ENCODE measurements around the gene PPT2.

Gene PPT2

GRCh38 chr6:32113386-32114352, 40.3 kb upstream of the PPT2 start:
- Histone ChIP-seq H3K27me3 (ENCODE audit: control insufficient read depth in 1 of 2, insufficient read depth in 1 of 2, low read length in 2 of 2) (peaks cover 0 to 23% of the 10 kb centered on the region in 2 experiments), H3K4me1 (ENCODE audit: control insufficient read depth, insufficient read depth, low read depth, low read length) (peaks cover 7% of the 10 kb centered on the region), H2BK5ac (ENCODE audit: low read depth, low read length, poor library complexity, severe bottlenecking) (no peak overlapping the region), H4K8ac (ENCODE audit: low read length) (peak overlapping the region; percentile 72), H3K4me3 (ENCODE audit: insufficient read depth in 1 of 2, low read depth in 1 of 2, low read length in 2 of 2) (peak overlapping the region in 1 of 2 experiments; percentile 20), H3K4me2 (ENCODE audit: low read length, poor library complexity, severe bottlenecking) (no peak overlapping the region), H2BK15ac (ENCODE audit: low read depth, poor library complexity, severe bottlenecking) (peak overlapping the region; percentile 62), H3K79me1 (replicated peaks; ENCODE audit: low read length, poor library complexity, severe bottlenecking) (peaks cover 3% of the 10 kb centered on the region), H3K27ac (ENCODE audit: low read length, poor library complexity, severe bottlenecking) (no peak overlapping the region), H2AFZ (ENCODE audit: low read depth, low read length) (no peak overlapping the region), H2BK12ac (ENCODE audit: low read length in 2 of 2) (peak overlapping the region; percentile 29 to 96), H4K91ac (ENCODE audit: low read length) (peak overlapping the region; percentile 93), H3K14ac (ENCODE audit: low read length in 2 of 2) (peak overlapping the region in 1 of 2 experiments; percentile 87), H3K4ac (ENCODE audit: low read depth in 1 of 2, low read length in 2 of 2) (peak overlapping the region; percentile 68 to 87), H3K23ac (ENCODE audit: low read length in 2 of 2) (peak overlapping the region in 1 of 2 experiments; percentile 46), H3K9me3 (ENCODE audit: control insufficient read depth, low read length) (no peaks in the 10 kb centered on the region), H2BK120ac (ENCODE audit: low read depth, low read length) (peak overlapping the region; percentile 82), H2AK5ac (ENCODE audit: low read length, severe bottlenecking) (no peak overlapping the region), H3K9ac (ENCODE audit: low read length) (peak overlapping the region; percentile 88), H3K36me3 (ENCODE audit: control insufficient read depth in 1 of 2, insufficient read depth in 2 of 2, low read depth in 1 of 2, low read length in 2 of 2) (peaks cover 32 to 49% of the 10 kb centered on the region in 2 experiments), H3K18ac (ENCODE audit: low read depth in 1 of 2, low read length in 2 of 2) (peak overlapping the region; percentile 67 to 90)
- peak; percentile 99 for DNase-seq
- 80% methylated on average over 7 of the region's 9 CpGs for WGBS

DNA sequence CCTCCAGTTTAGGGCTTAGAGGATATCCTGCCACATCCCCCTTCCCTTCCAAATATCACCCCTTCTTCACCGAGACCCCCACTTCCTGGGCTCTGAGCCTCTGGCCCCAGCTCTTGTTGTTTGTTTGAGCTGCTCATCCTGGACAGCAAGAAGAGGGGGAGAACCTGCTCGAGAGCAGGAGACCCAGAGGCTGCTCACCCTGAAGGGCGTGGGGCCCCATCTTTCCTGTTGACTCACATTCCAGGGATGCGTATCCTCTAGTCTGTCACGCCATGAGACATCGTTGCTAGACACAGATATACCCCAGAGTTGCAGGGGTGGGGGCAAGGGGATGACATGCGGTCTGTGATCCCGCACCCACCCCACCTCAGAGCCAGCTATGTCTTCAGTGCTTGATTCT, 39.1 kb upstream of the PPT2 start:
- Histone ChIP-seq H3K27me3 (ENCODE audit: control insufficient read depth in 1 of 2, insufficient read depth in 1 of 2, low read length in 2 of 2) (peaks cover 0 to 11% of the 10 kb centered on the region in 2 experiments), H2BK120ac (ENCODE audit: low read depth, low read length) (peak overlapping the region; percentile 24), H3K9ac (ENCODE audit: low read length) (peak overlapping the region; percentile 88), H3K18ac (ENCODE audit: low read depth in 1 of 2, low read length in 2 of 2) (peak overlapping the region in 1 of 2 experiments; percentile 48), H3K23ac (ENCODE audit: low read length in 2 of 2) (no peak overlapping the region), H4K91ac (ENCODE audit: low read length) (no peak overlapping the region), H2BK15ac (ENCODE audit: low read depth, poor library complexity, severe bottlenecking) (no peak overlapping the region), H4K8ac (ENCODE audit: low read length) (peak overlapping the region; percentile 59), H2BK12ac (ENCODE audit: low read length in 2 of 2) (peak overlapping the region in 1 of 2 experiments; percentile 81), H3K4me1 (ENCODE audit: control insufficient read depth, insufficient read depth, low read depth, low read length) (peaks cover 7% of the 10 kb centered on the region), H2BK5ac (ENCODE audit: low read depth, low read length, poor library complexity, severe bottlenecking) (no peak overlapping the region), H3K4ac (ENCODE audit: low read depth in 1 of 2, low read length in 2 of 2) (peak overlapping the region; percentile 24 to 43), H3K14ac (ENCODE audit: low read length in 2 of 2) (no peak overlapping the region), H3K79me1 (replicated peaks; ENCODE audit: low read length, poor library complexity, severe bottlenecking) (peaks cover 3% of the 10 kb centered on the region), H3K27ac (ENCODE audit: low read length, poor library complexity, severe bottlenecking) (no peak overlapping the region), H2AK5ac (ENCODE audit: low read length, severe bottlenecking) (no peak overlapping the region), H3K36me3 (ENCODE audit: control insufficient read depth in 1 of 2, insufficient read depth in 2 of 2, low read depth in 1 of 2, low read length in 2 of 2) (peaks cover 41 to 53% of the 10 kb centered on the region in 2 experiments), H3K9me3 (ENCODE audit: control insufficient read depth, low read length) (no peaks in the 10 kb centered on the region), H3K4me2 (ENCODE audit: low read length, poor library complexity, severe bottlenecking) (no peak overlapping the region), H2AFZ (ENCODE audit: low read depth, low read length) (no peak overlapping the region), H3K4me3 (ENCODE audit: insufficient read depth in 1 of 2, low read depth in 1 of 2, low read length in 2 of 2) (no peak overlapping the region)
- 0% methylated on average over 6 of the region's 8 CpGs for WGBS
- peak; percentile 96 for DNase-seq

DNA sequence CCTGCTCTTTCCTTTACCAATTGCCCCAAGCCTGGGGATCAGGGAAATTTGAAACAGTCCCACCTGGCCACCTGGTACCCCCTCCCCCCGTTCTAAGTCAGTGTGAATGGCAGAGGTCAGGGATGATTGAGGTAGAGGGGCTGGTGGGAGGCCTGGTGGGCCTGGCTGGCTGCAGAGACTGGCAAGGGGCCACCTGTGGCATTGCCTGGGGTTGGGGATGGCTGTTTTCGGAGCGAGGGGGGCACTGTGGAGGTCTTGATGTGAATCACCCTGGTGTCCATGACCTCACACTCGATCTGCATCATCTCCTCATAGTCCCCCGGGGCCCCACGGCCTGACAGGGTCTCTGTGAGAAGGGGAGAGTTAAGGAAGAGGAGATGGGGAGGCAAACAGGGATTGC, 38.3 kb upstream of the PPT2 start:
- 59% methylated on average over 3 of the region's 6 CpGs for WGBS
- H3K4me1 ChIP-seq (ENCODE audit: control insufficient read depth, insufficient read depth, low read depth, low read length): peaks cover 7% of the 10 kb centered on the region
- peak overlapping the region; percentile 43 for H4K8ac ChIP-seq (ENCODE audit: low read length)
- peaks cover 44 to 56% of the 10 kb centered on the region in 2 experiments for H3K36me3 ChIP-seq (ENCODE audit: control insufficient read depth in 1 of 2, insufficient read depth in 2 of 2, low read depth in 1 of 2, low read length in 2 of 2)
- H3K23ac ChIP-seq (ENCODE audit: low read length in 2 of 2): no peak overlapping the region
- no peak overlapping the region for H2AFZ ChIP-seq (ENCODE audit: low read depth, low read length)
- peak overlapping the region; percentile 66 for H2BK120ac ChIP-seq (ENCODE audit: low read depth, low read length)
- peak overlapping the region in 1 of 2 experiments; percentile 18 for H3K14ac ChIP-seq (ENCODE audit: low read length in 2 of 2)
- H3K9ac ChIP-seq (ENCODE audit: low read length): peak overlapping the region; percentile 88
- DNase-seq: no peak
- no peak overlapping the region for H2AK5ac ChIP-seq (ENCODE audit: low read length, severe bottlenecking)
- peaks cover 0 to 3% of the 10 kb centered on the region in 2 experiments for H3K27me3 ChIP-seq (ENCODE audit: control insufficient read depth in 1 of 2, insufficient read depth in 1 of 2, low read length in 2 of 2)
- H3K18ac ChIP-seq (ENCODE audit: low read depth in 1 of 2, low read length in 2 of 2): peak overlapping the region in 1 of 2 experiments; percentile 31
- no peak overlapping the region for H3K4me3 ChIP-seq (ENCODE audit: insufficient read depth in 1 of 2, low read depth in 1 of 2, low read length in 2 of 2)
- peak overlapping the region; percentile 88 for H2BK15ac ChIP-seq (ENCODE audit: low read depth, poor library complexity, severe bottlenecking)
- no peak overlapping the region for H2BK5ac ChIP-seq (ENCODE audit: low read depth, low read length, poor library complexity, severe bottlenecking)
- H3K9me3 ChIP-seq (ENCODE audit: control insufficient read depth, low read length): no peaks in the 10 kb centered on the region
- H3K4ac ChIP-seq (ENCODE audit: low read depth in 1 of 2, low read length in 2 of 2): peak overlapping the region; percentile 9 to 45
- peaks cover 3% of the 10 kb centered on the region for H3K79me1 ChIP-seq (replicated peaks; ENCODE audit: low read length, poor library complexity, severe bottlenecking)
- H4K91ac ChIP-seq (ENCODE audit: low read length): peak overlapping the region; percentile 76
- no peak overlapping the region for H3K27ac ChIP-seq (ENCODE audit: low read length, poor library complexity, severe bottlenecking)
- no peak overlapping the region for H3K4me2 ChIP-seq (ENCODE audit: low read length, poor library complexity, severe bottlenecking)
- peak overlapping the region; percentile 89 to 93 for H2BK12ac ChIP-seq (ENCODE audit: low read length in 2 of 2)

DNA sequence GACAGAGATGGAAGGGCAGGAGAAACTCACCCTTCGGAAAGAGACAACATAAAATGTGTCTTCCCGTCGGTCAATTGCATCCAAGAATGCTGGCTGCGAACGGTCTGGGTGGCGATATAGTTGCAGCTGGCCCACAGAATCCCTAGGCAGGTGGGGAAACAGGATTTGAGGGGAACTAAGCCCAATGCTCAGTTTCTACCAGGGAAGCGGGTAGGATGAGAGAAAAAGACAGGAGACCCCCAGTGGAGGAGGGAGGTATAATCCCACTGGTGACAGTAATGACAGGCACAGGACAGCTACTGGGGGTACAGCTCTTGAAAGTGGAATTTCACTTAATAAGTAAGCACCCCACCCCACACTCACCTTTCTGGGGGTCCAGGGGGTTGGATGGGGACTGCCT, 37.3 kb upstream of the PPT2 start:
- Histone ChIP-seq H3K9me3 (ENCODE audit: control insufficient read depth, low read length) (no peaks in the 10 kb centered on the region), H3K27me3 (ENCODE audit: control insufficient read depth in 1 of 2, insufficient read depth in 1 of 2, low read length in 2 of 2) (no peaks in the 10 kb centered on the region), H2AK5ac (ENCODE audit: low read length, severe bottlenecking) (no peak overlapping the region), H2AFZ (ENCODE audit: low read depth, low read length) (no peak overlapping the region), H3K4me1 (ENCODE audit: control insufficient read depth, insufficient read depth, low read depth, low read length) (peaks cover 7% of the 10 kb centered on the region), H2BK5ac (ENCODE audit: low read depth, low read length, poor library complexity, severe bottlenecking) (no peak overlapping the region), H2BK15ac (ENCODE audit: low read depth, poor library complexity, severe bottlenecking) (no peak overlapping the region), H3K18ac (ENCODE audit: low read depth in 1 of 2, low read length in 2 of 2) (peak overlapping the region; percentile 31 to 46), H3K14ac (ENCODE audit: low read length in 2 of 2) (no peak overlapping the region), H2BK12ac (ENCODE audit: low read length in 2 of 2) (peak overlapping the region in 1 of 2 experiments; percentile 89), H3K9ac (ENCODE audit: low read length) (peak overlapping the region; percentile 88), H3K79me1 (replicated peaks; ENCODE audit: low read length, poor library complexity, severe bottlenecking) (peaks cover 3% of the 10 kb centered on the region), H3K27ac (ENCODE audit: low read length, poor library complexity, severe bottlenecking) (no peak overlapping the region), H3K4me3 (ENCODE audit: insufficient read depth in 1 of 2, low read depth in 1 of 2, low read length in 2 of 2) (peak overlapping the region in 1 of 2 experiments; percentile 23), H4K8ac (ENCODE audit: low read length) (no peak overlapping the region), H3K23ac (ENCODE audit: low read length in 2 of 2) (no peak overlapping the region), H4K91ac (ENCODE audit: low read length) (peak overlapping the region; percentile 83), H3K4ac (ENCODE audit: low read depth in 1 of 2, low read length in 2 of 2) (no peak overlapping the region), H3K36me3 (ENCODE audit: control insufficient read depth in 1 of 2, insufficient read depth in 2 of 2, low read depth in 1 of 2, low read length in 2 of 2) (peaks cover 55 to 62% of the 10 kb centered on the region in 2 experiments), H3K4me2 (ENCODE audit: low read length, poor library complexity, severe bottlenecking) (no peak overlapping the region), H2BK120ac (ENCODE audit: low read depth, low read length) (peak overlapping the region; percentile 54)
- DNase-seq: peak; percentile 64
- WGBS: 90% methylated on average over 7 of the region's 7 CpGs
